ENCODE results near the gene SHISA6.

SHISA6 gene

GRCh38 chr17:11308531-11308930 is 67.5 kb downstream of the SHISA6 start:
- TF ChIP-seq EGR1 (IDR thresholded peaks at IDR 0.05), result no peak
- TF ChIP-seq ZBTB7A (IDR thresholded peaks at IDR 0.05; ENCODE audit: low read depth), result no peak
- TF ChIP-seq EP300 (IDR thresholded peaks at IDR 0.05; ENCODE audit: borderline replicate concordance), result no peak
- no peak for TF ChIP-seq CREB1 (IDR thresholded peaks at IDR 0.05; ENCODE audit: low read depth)

- TF ChIP-seq USF1 (IDR thresholded peaks at IDR 0.05), result no peak
- no peak for TF ChIP-seq TAF1 (IDR thresholded peaks at IDR 0.05; ENCODE audit: low read depth)
- TF ChIP-seq NFIC (IDR thresholded peaks at IDR 0.05), result no peak
- no peak for TF ChIP-seq YY1 (IDR thresholded peaks at IDR 0.05; ENCODE audit: low read depth)
- TF ChIP-seq FOXM1 (IDR thresholded peaks at IDR 0.05; ENCODE audit: borderline replicate concordance, low read depth), result no peak
- TF ChIP-seq RAD21 (IDR thresholded peaks at IDR 0.05; ENCODE audit: low read depth), result no peak
Observed at GRCh38 chr17:11309033-11309432, 68.0 kb downstream of the SHISA6 start.

- TF ChIP-seq REST (IDR thresholded peaks at IDR 0.05; ENCODE audit: low read depth) (no peak), TAF1 (IDR thresholded peaks at IDR 0.05; ENCODE audit: low read depth) (no peak), MAX (IDR thresholded peaks at IDR 0.05) (no peak), CREB1 (IDR thresholded peaks at IDR 0.05; ENCODE audit: low read depth) (no peak), EGR1 (IDR thresholded peaks at IDR 0.05) (no peak), TEAD4 (IDR thresholded peaks at IDR 0.05) (no peak), TCF12 (IDR thresholded peaks at IDR 0.05; ENCODE audit: low read depth) (no peak), EP300 (IDR thresholded peaks at IDR 0.05; ENCODE audit: borderline replicate concordance) (no peak), CEBPB (IDR thresholded peaks at IDR 0.05) (no peak), YY1 (IDR thresholded peaks at IDR 0.05; ENCODE audit: low read depth) (no peak), USF1 (IDR thresholded peaks at IDR 0.05) (no peak), FOXM1 (IDR thresholded peaks at IDR 0.05; ENCODE audit: borderline replicate concordance, low read depth) (no peak), NFIC (IDR thresholded peaks at IDR 0.05) (no peak), ZBTB7A (IDR thresholded peaks at IDR 0.05; ENCODE audit: low read depth) (no peak), RAD21 (IDR thresholded peaks at IDR 0.05; ENCODE audit: low read depth) (no peak)
Observed at GRCh38 chr17:11309850-11310249, 68.8 kb downstream of the SHISA6 start.

- TF ChIP-seq TCF12 (IDR thresholded peaks at IDR 0.05; ENCODE audit: low read depth), result no peak
- no peak for TF ChIP-seq EGR1 (IDR thresholded peaks at IDR 0.05)
- no peak for TF ChIP-seq EP300 (IDR thresholded peaks at IDR 0.05; ENCODE audit: borderline replicate concordance)
- no peak for TF ChIP-seq TAF1 (IDR thresholded peaks at IDR 0.05; ENCODE audit: low read depth)
- no peak for TF ChIP-seq MAX (IDR thresholded peaks at IDR 0.05)
- no peak for TF ChIP-seq TEAD4 (IDR thresholded peaks at IDR 0.05)
- no peak for TF ChIP-seq RAD21 (IDR thresholded peaks at IDR 0.05; ENCODE audit: low read depth)
- TF ChIP-seq ZBTB7A (IDR thresholded peaks at IDR 0.05; ENCODE audit: low read depth), result no peak
Observed at GRCh38 chr17:11318207-11318606, 77.2 kb downstream of the SHISA6 start.

- no peak for TF ChIP-seq FOXM1 (IDR thresholded peaks at IDR 0.05; ENCODE audit: borderline replicate concordance, low read depth)
- TF ChIP-seq MAX (IDR thresholded peaks at IDR 0.05), result no peak
- no peak for TF ChIP-seq CREB1 (IDR thresholded peaks at IDR 0.05; ENCODE audit: low read depth)
- no peak for TF ChIP-seq TCF12 (IDR thresholded peaks at IDR 0.05; ENCODE audit: low read depth)
- no peak for TF ChIP-seq EP300 (IDR thresholded peaks at IDR 0.05; ENCODE audit: borderline replicate concordance)
- TF ChIP-seq TEAD4 (IDR thresholded peaks at IDR 0.05), result no peak
- TF ChIP-seq RAD21 (IDR thresholded peaks at IDR 0.05; ENCODE audit: low read depth), result no peak
- no peak for TF ChIP-seq CEBPB (IDR thresholded peaks at IDR 0.05)
- no peak for TF ChIP-seq TAF1 (IDR thresholded peaks at IDR 0.05; ENCODE audit: low read depth)
- TF ChIP-seq YY1 (IDR thresholded peaks at IDR 0.05; ENCODE audit: low read depth), result no peak
- no peak for TF ChIP-seq ZBTB7A (IDR thresholded peaks at IDR 0.05; ENCODE audit: low read depth)
- TF ChIP-seq EGR1 (IDR thresholded peaks at IDR 0.05), result no peak
- TF ChIP-seq USF1 (IDR thresholded peaks at IDR 0.05), result no peak
- no peak for TF ChIP-seq REST (IDR thresholded peaks at IDR 0.05; ENCODE audit: low read depth)
- no peak for TF ChIP-seq NFIC (IDR thresholded peaks at IDR 0.05)
Observed at GRCh38 chr17:11319894-11320293, 78.9 kb downstream of the SHISA6 start.

Data from Ishikawa (cell line).